ENCODE measurements around the gene HSPA1B.
"Not testable (repeated sequence)": the region's sequence is repeated elsewhere in the genome, so short reads cannot be mapped to it uniquely, and the experiment has no call there.

HSPA1B gene

DNA sequence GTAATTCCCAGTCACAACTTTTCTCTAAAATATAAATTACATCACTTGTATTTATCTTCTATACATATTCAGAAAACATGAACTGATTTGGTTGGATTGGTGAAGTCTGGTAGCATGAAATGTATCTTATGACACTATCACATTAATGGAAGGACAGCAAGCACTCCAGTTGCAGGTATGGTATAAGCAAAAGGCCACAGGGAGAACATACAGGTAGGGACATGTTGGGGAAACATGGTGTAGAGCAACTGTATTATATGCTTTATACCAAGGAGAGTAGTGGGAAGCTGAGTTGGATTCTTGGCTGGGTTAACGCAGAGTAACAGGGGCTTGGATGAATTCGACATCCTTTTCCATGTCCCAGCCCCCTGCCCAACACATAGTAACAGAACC lies 30.5 kb upstream of the HSPA1B start:
- no peaks in the 10 kb centered on the region for H3K27me3 ChIP-seq
- H3K9me3 ChIP-seq, result no peaks in the 10 kb centered on the region
- H3K9ac ChIP-seq, result 0 out of 2 replicates have a peak overlapping the region, but pooled peaks have one; percentile 59
- no peak overlapping the region for H3K4me3 ChIP-seq
- H3K36me3 ChIP-seq, result peaks cover 48% of the 10 kb centered on the region
- peaks cover 63% of the 10 kb centered on the region for H3K4me1 ChIP-seq
- no peaks in the 10 kb centered on the region for H4K20me1 ChIP-seq
- no peak for TF ChIP-seq Cebpa-rat (IDR thresholded peaks at IDR 0.05)
- peak overlapping the region; percentile 93 for H3K4me2 ChIP-seq
- H3K27ac ChIP-seq, result peak overlapping the region; percentile 100

DNA sequence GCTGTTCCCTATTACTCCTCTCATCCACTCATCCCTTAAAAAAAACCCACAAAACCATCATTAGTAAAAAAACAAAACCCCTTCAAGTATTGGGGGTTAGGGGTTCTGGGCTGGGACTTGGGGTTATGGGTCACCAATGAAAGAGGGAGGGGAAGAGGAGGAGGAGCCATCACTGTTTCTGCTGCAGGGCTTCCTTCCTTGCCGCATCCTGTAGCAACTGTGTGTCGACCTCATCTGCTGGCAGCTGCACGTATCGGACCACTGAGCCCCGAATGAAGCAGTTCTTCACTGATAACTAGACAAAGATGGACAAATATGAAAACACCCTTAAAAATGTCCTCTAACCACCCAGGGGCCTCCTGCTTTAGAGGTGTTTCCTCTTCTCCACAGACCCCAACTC lies 29.9 kb upstream of the HSPA1B start:
- Histone ChIP-seq H3K27ac (peak overlapping the region; percentile 100), H4K20me1 (no peaks in the 10 kb centered on the region), H3K4me2 (peak overlapping the region; percentile 93), H3K4me3 (peak overlapping the region; percentile 36; the same call in 1 of the 2 replicates), H3K9ac (peak overlapping the region; percentile 59), H3K36me3 (peaks cover 48% of the 10 kb centered on the region), H3K4me1 (peaks cover 57% of the 10 kb centered on the region), H3K27me3 (no peaks in the 10 kb centered on the region), H3K9me3 (no peaks in the 10 kb centered on the region)
- TF ChIP-seq Cebpa-rat (IDR thresholded peaks at IDR 0.05), result no peak

DNA sequence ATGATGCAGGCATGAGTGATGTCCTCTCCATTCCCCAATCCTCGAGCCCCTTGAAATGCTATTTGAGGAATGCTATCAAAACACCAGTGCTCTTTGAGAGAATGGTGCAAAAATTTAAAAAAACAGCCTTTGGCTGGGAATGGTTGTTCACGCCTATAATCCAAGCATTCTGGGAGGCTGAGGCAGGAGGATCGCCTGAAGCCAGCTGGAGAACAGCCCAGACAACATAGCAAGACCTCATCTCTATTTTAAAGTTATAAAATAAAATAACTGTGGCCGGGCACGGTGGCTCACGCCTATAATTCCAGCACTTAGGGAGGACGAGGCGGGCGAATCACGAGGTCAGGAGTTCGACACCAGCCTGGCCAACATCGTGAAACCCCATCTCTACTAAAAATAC lies 27.8 kb upstream of the HSPA1B start:
- H4K20me1 ChIP-seq, result no peaks in the 10 kb centered on the region
- no peak overlapping the region for H3K4me2 ChIP-seq
- no peak overlapping the region for H3K9ac ChIP-seq
- no peak overlapping the region for H3K4me3 ChIP-seq
- no peak for TF ChIP-seq Cebpa-rat (IDR thresholded peaks at IDR 0.05)
- peaks cover 64% of the 10 kb centered on the region for H3K36me3 ChIP-seq
- no peak overlapping the region for H3K27ac ChIP-seq
- H3K4me1 ChIP-seq, result peaks cover 53% of the 10 kb centered on the region
- H3K9me3 ChIP-seq, result no peaks in the 10 kb centered on the region
- H3K27me3 ChIP-seq, result no peaks in the 10 kb centered on the region

DNA sequence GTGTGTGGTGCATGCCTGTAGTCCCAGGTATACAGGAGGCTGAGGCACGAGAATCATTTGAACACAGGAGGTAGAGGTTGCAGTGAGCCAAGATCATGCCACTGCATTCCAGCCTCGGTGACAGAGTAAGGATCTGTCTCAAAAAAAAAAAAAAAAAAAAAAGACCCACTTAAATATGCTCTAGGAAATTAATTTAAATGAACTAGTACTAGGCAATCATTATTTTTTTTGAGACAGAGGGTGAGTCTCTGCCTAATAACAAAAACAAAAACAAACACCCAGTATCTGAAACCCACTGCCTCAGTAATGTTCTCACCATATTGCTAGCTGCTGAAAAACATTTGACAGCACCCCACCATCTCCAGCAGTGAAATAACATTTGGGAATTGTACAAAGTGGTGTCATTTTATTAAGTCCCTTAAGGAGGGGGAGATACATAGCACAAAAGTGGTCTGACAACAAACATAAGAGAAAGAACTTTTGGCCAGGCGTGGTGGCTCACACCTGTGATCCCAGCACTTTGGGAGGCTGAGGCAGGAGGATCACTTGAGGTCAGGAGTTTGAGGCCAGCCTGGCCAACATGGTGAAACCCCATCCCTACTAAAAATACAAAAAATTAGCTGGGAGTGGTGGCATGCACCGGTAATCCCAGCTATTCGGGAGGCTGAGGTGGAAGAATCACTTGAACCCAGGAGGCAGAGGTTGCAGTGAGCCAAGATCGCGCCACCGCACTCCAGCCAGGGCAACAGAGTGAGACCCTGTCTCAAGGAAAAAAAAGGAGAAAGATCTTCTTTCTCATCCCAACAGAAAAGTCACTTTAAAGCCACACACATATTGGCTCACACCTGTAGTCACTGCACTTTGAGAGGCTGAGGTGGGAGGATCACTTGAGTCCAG lies 26.3 kb upstream of the HSPA1B start:
- Histone ChIP-seq H3K36me3 (peaks cover 71% of the 10 kb centered on the region), H3K4me1 (peaks cover 62% of the 10 kb centered on the region)
- not testable (repeated sequence) for H3K4me3 ChIP-seq, H4K20me1 ChIP-seq, H3K4me2 ChIP-seq, H3K9me3 ChIP-seq, H3K9ac ChIP-seq, H3K27ac ChIP-seq, H3K27me3 ChIP-seq

GRCh38 chr6:31805939-31806469 lies 21.5 kb upstream of the HSPA1B start:
- H3K4me2 ChIP-seq, result peak overlapping the region; percentile 93
- peak overlapping the region; percentile 88 for H3K9ac ChIP-seq
- no peaks in the 10 kb centered on the region for H3K9me3 ChIP-seq
- H3K27ac ChIP-seq, result peak overlapping the region; percentile 92
- H3K27me3 ChIP-seq, result no peaks in the 10 kb centered on the region
- peaks cover 35% of the 10 kb centered on the region for H3K4me1 ChIP-seq
- H3K4me3 ChIP-seq, result peak overlapping the region; percentile 78
- H3K36me3 ChIP-seq, result peaks cover 45% of the 10 kb centered on the region
- TF ChIP-seq Cebpa-rat (IDR thresholded peaks at IDR 0.05), result no peak
- no peaks in the 10 kb centered on the region for H4K20me1 ChIP-seq

DNA sequence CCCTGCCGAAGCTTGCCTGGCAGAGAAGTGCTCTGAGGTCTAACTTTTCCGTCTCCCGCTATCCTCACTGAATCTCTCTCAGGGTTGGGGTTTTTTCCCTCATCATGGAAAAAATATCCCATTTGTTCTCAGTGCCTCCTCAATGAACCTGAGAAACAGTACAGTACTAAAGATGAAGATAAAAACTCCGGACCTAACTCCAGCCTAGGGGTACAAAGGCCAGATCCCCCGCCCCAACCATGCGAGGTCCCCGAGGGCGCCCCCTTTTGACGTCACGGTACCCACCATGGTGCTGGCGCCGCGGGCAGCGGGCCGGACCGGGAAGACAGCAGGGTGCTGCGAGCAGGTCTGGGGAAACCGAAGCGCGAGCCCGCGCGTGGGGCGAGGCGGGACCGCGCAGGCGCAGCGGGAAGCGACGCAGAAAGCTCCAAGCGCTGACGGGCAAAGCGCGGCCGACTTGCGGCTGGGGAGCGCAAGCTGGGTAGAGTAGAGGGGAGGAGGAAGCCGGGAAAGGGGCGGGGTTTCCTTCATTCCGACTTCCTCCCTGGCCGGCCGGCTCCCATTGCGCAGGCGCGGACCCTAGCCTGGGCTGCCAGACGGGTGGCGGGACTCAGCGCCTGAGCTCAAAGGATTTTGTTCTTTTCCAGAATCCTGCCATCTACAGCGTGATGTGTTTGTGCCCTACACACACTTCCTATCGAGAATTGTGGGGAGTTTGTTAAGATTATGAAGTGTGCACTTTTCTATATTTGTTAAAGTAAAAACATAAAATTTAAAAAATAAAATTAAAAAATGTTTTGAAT lies 20.9 kb upstream of the HSPA1B start, which contains the start of gene LSM2:
TSS of gene LSM2 (minus strand) at position 497 of the 803 bp plus-strand sequence. CDS start at position 288, 209 bp downstream.
- H3K9ac ChIP-seq, result peak within 1 kb of the TSS; percentile 88
- H3K36me3 ChIP-seq, result peaks cover 38% of the 10 kb centered on the region
- H4K20me1 ChIP-seq, result no peaks in the 10 kb centered on the region
- TF ChIP-seq Cebpa-rat (IDR thresholded peaks at IDR 0.05), result no peak
- peak within 1 kb of the TSS; percentile 78 for H3K4me3 ChIP-seq
- peak within 1 kb of the TSS; percentile 93 for H3K4me2 ChIP-seq
- H3K27me3 ChIP-seq, result no peaks in the 10 kb centered on the region
- peak within 1 kb of the TSS; percentile 92 for H3K27ac ChIP-seq
- no peaks in the 10 kb centered on the region for H3K9me3 ChIP-seq
- H3K4me1 ChIP-seq, result peaks cover 35% of the 10 kb centered on the region

GRCh38 chr6:31808599-31808998 lies 18.9 kb upstream of the HSPA1B start:
- H3K4me3 ChIP-seq, H3K9ac ChIP-seq, H3K4me2 ChIP-seq, H3K27ac ChIP-seq, H4K20me1 ChIP-seq, H3K9me3 ChIP-seq: not testable (repeated sequence)
- peaks cover 13% of the 10 kb centered on the region for H3K27me3 ChIP-seq
- peaks cover 19% of the 10 kb centered on the region for H3K36me3 ChIP-seq
- H3K4me1 ChIP-seq, result peaks cover 39% of the 10 kb centered on the region

GRCh38 chr6:31811645-31812044 lies 15.9 kb upstream of the HSPA1B start:
- no peak overlapping the region for H3K9ac ChIP-seq
- no peak overlapping the region for H3K4me3 ChIP-seq
- H3K36me3 ChIP-seq, result no peaks in the 10 kb centered on the region
- peaks cover 34% of the 10 kb centered on the region for H3K27me3 ChIP-seq
- no peak overlapping the region for H3K4me2 ChIP-seq
- no peaks in the 10 kb centered on the region for H4K20me1 ChIP-seq
- H3K9me3 ChIP-seq, result no peaks in the 10 kb centered on the region
- no peak for TF ChIP-seq Cebpa-rat (IDR thresholded peaks at IDR 0.05)
- H3K27ac ChIP-seq, result no peak overlapping the region
- peaks cover 26% of the 10 kb centered on the region for H3K4me1 ChIP-seq

- Histone ChIP-seq H3K4me2 (peak overlapping the region; percentile 81), H3K9ac (peak overlapping the region; percentile 36), H3K27me3 (peaks cover 34% of the 10 kb centered on the region), H3K4me3 (peak overlapping the region; percentile 65; the same call in 1 of the 2 replicates), H3K9me3 (no peaks in the 10 kb centered on the region), H3K4me1 (peaks cover 30% of the 10 kb centered on the region), H3K36me3 (no peaks in the 10 kb centered on the region), H4K20me1 (no peaks in the 10 kb centered on the region), H3K27ac (peak overlapping the region; percentile 45; the same call in 1 of the 2 replicates)
- no peak for TF ChIP-seq Cebpa-rat (IDR thresholded peaks at IDR 0.05)
Observed at GRCh38 chr6:31813465-31813849, 14.1 kb upstream of the HSPA1B start.

Measured in BLaER1 (cell line).